NT2/D1 (cell line): ENCODE results near the gene POM121L2.
"Not testable (repeated sequence)": the region's sequence is repeated elsewhere in the genome, so short reads cannot be mapped to it uniquely, and the experiment has no call there.

Experiments
- SUZ12 ChIP-seq: IDR thresholded peaks from 2 replicates; pipeline ENCODE4 v1.6.1; 2011; ENCODE audit not compliant: insufficient read length, insufficient read depth; ENCODE audit errors: extremely low read depth
- ZNF274 ChIP-seq: IDR thresholded peaks from 2 replicates; pipeline ENCODE4 v1.6.1; 2011; ENCODE audit warnings: mild to moderate bottlenecking, low read depth, low read length

DNA sequence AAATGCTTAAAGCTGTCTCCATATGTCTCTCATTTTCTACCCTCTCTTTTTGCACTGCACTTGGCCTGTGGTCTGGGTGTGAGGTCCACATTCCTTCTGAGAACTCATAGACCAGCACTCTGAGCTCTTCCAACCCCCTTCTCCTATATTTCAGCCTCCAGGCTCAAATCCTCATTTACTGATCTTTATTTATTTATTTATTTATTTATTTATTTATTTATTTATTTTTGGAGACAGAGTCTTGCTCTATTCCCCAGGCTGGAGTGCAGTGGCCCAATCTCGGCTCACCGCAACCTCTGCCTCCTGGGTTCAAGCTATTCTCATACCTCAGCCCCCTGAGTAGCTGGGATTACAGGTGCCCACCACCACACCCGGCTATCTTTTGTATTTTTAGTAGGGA is 45.1 kb downstream of the POM121L2 start:
- TF ChIP-seq ZNF274, SUZ12: not testable (repeated sequence)
